Calu3 (cell line): Measurements from ENCODE around the gene CACNA2D1. TPM values are rescaled to one million over a fixed set of nuclear protein-coding genes. Genes with fewer than 3 reads are reported as not detected.

Experiments used
- BruUV-seq: library from RNA; stranded (reverse); fragments of 400-500 nt; replicated peaks from 2 replicates; lab custom pipeline; 2021; lab: Mats Ljungman, UMichigan
- CTCF ChIA-PET: fragments of 300-600 bp; sonication (Branson Sonifier 250); formaldehyde crosslinking; loops from one replicate; lab custom pipeline; 2022; ENCODE audit warnings: antibody characterized with exemption; lab: Charles Lee
- DNase-seq: peaks from one replicate; pipeline ENCODE4 v3.0.0; 2022
- H3K27ac Mint-ChIP-seq: one replicate; pipeline ENCODE4 v1.8.0; 2022; ENCODE audit warnings: mixed read lengths; ENCODE audit not compliant: unreplicated experiment
- H3K27me3 Mint-ChIP-seq: one replicate; pipeline ENCODE4 v1.8.0; 2022; ENCODE audit warnings: mixed read lengths; ENCODE audit not compliant: unreplicated experiment
- H3K36me3 Mint-ChIP-seq: one replicate; pipeline ENCODE4 v1.8.0; 2022; ENCODE audit warnings: mild to moderate bottlenecking, moderate library complexity, mixed read lengths; ENCODE audit not compliant: insufficient read depth, unreplicated experiment
- H3K4me1 Mint-ChIP-seq: one replicate; pipeline ENCODE4 v1.8.0; 2022; ENCODE audit warnings: mild to moderate bottlenecking, low read depth, mixed read lengths; ENCODE audit not compliant: unreplicated experiment
- H3K4me3 Mint-ChIP-seq: one replicate; pipeline ENCODE4 v1.8.0; 2022; ENCODE audit warnings: mild to moderate bottlenecking, low read depth, moderate library complexity, mixed read lengths; ENCODE audit not compliant: unreplicated experiment
- H3K9me3 Mint-ChIP-seq: one replicate; pipeline ENCODE4 v1.8.0; 2022; ENCODE audit warnings: low read depth, mixed read lengths; ENCODE audit not compliant: unreplicated experiment
- intact Hi-C: fragments of 100-400 bp; cut with micrococcal nuclease; formaldehyde crosslinking; loops from one replicate; pipeline ENCODE4 v1.10.0; 2022; ENCODE audit not compliant: unreplicated experiment
- total RNA-seq: library from RNA; stranded (reverse); gene quantifications from 2 replicates; pipeline ENCODE4 v1.2.3, GENCODE V29; 2022
- TF ChIP-seq, protein P1 (sequence below): fragments of 200-600 bp; IDR thresholded peaks from one replicate; pipeline ENCODE4 v1.8.0; 2022; ENCODE audit warnings: antibody characterized with exemption; ENCODE audit not compliant: unreplicated experiment

Gene CACNA2D1
- total RNA-seq, 1 experiment from 2014 or later, result 10.4 TPM

DNA sequence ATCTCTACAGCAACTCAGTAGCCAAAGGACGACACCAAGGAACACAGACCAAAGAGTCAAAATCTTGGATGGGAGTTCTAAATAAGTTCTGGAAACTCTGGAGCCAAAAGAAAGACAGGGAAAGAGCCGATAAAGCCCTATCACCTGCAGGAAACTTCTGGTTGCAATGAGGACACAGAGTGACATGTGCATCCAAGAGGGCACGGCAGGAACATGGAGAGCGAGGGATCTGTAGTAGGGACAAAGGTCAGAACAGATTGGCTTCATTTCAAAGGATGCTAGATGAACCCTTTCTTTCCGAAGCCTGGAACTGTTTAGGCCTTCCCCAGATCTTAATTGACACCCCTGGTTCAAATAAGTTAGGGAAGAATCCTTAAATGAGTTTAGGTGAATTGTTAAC is 39.5 kb downstream of the CACNA2D1 start:
- intact Hi-C loops, result no loop called here
- H3K4me3 Mint-ChIP-seq, result no peak overlapping the region
- no peaks in the 10 kb centered on the region for H3K27me3 Mint-ChIP-seq
- TF ChIP-seq, protein P1, sequence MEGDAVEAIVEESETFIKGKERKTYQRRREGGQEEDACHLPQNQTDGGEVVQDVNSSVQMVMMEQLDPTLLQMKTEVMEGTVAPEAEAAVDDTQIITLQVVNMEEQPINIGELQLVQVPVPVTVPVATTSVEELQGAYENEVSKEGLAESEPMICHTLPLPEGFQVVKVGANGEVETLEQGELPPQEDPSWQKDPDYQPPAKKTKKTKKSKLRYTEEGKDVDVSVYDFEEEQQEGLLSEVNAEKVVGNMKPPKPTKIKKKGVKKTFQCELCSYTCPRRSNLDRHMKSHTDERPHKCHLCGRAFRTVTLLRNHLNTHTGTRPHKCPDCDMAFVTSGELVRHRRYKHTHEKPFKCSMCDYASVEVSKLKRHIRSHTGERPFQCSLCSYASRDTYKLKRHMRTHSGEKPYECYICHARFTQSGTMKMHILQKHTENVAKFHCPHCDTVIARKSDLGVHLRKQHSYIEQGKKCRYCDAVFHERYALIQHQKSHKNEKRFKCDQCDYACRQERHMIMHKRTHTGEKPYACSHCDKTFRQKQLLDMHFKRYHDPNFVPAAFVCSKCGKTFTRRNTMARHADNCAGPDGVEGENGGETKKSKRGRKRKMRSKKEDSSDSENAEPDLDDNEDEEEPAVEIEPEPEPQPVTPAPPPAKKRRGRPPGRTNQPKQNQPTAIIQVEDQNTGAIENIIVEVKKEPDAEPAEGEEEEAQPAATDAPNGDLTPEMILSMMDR, result no peak
- no peak for DNase-seq
- no peak overlapping the region for H3K27ac Mint-ChIP-seq
- no TSS peak for BruUV-seq
- no peaks in the 10 kb centered on the region for H3K4me1 Mint-ChIP-seq
- H3K36me3 Mint-ChIP-seq, result no peaks in the 10 kb centered on the region
- CTCF ChIA-PET, result no interaction called here
- no peaks in the 10 kb centered on the region for H3K9me3 Mint-ChIP-seq

DNA sequence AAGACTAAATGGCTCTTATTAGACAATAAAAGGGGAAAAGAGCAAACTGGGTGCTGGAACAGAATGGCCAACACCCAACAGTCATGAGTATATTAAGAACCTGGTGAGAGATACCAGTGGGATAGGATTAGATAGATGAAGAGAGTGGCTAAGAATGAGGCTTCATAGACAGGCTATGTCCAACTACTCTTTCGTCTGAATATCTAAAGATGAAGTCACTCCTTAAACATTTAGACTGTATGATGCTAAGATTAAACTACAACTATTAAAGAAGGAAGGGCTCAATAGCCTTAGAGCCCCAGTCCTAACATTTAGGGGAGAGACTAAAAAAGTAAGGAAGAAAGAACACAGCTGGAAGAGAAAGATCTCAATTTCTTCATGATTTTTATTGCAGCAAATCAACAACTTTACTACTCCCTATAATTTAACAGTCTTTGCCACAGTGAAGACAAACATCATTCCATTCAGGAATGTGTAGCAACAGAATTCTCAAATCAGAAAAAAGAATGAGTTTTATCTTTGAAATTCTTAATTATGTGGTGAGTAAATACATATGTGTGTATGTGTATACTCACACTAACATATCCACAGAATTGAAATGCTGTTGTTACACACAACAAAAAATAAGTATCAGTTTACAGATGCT is 45.6 kb downstream of the CACNA2D1 start:
- no TSS peak for BruUV-seq
- H3K9me3 Mint-ChIP-seq, result no peaks in the 10 kb centered on the region
- intact Hi-C loops, result no loop called here
- H3K27ac Mint-ChIP-seq, result no peak overlapping the region
- no peaks in the 10 kb centered on the region for H3K4me1 Mint-ChIP-seq
- no peak overlapping the region for H3K4me3 Mint-ChIP-seq
- no peak for DNase-seq
- TF ChIP-seq, protein P1, result no peak
- CTCF ChIA-PET, result no interaction called here
- H3K36me3 Mint-ChIP-seq, result no peaks in the 10 kb centered on the region
- H3K27me3 Mint-ChIP-seq, result no peaks in the 10 kb centered on the region

DNA sequence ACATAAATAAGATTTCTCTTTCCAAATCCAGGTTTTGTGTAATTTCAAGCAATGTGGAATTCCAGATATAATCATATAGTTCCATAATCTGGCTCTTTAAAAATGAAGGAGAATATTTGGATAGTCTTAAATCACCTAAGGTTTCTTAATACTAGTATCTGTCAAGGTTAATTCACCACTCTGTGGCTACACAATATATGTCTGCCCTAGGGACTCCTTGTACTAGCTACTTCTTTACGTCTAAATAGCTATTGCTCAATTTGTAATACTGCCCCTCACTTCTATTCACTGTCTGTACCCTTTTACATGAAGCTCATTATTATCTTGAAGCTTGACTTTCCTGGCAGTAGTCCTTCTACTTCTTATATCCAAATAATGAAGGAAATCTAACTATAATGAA is 47.2 kb downstream of the CACNA2D1 start:
- CTCF ChIA-PET, result no interaction called here
- H3K9me3 Mint-ChIP-seq, result no peaks in the 10 kb centered on the region
- TF ChIP-seq, protein P1, result no peak
- H3K4me1 Mint-ChIP-seq, result no peaks in the 10 kb centered on the region
- no peak for DNase-seq
- no peak overlapping the region for H3K4me3 Mint-ChIP-seq
- intact Hi-C loops, result no loop called here
- no TSS peak for BruUV-seq
- no peak overlapping the region for H3K27ac Mint-ChIP-seq
- no peaks in the 10 kb centered on the region for H3K27me3 Mint-ChIP-seq
- H3K36me3 Mint-ChIP-seq, result no peaks in the 10 kb centered on the region

DNA sequence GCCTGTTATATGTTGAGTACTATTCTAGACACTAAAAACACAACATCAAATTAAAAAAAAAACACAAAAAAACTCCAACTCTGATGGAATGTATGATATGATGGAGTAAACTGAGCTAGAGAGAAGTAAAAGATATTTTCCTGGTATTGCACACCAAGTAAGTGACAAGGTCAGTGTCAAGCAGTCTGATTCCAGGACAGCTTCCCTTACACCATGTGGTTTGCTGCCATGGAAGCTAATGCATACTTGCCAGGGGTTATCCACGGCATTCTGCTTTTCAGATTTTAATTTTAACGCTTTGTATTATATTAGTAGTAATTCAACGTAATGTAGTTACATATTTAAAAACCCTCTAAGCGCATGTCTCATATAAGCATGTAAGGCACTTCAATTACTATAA is 48.4 kb downstream of the CACNA2D1 start:
- H3K9me3 Mint-ChIP-seq, result no peaks in the 10 kb centered on the region
- no peak for DNase-seq
- H3K27ac Mint-ChIP-seq, result no peak overlapping the region
- H3K4me3 Mint-ChIP-seq, result no peak overlapping the region
- no TSS peak for BruUV-seq
- no peaks in the 10 kb centered on the region for H3K27me3 Mint-ChIP-seq
- no peaks in the 10 kb centered on the region for H3K36me3 Mint-ChIP-seq
- intact Hi-C loops, result no loop called here
- CTCF ChIA-PET, result interaction anchor here (0.7 kb wide), 1 partner anchor 874 kb away, joined by 3 read pairs; no protein-coding TSS in a partner anchor
- TF ChIP-seq, protein P1, result no peak
- no peaks in the 10 kb centered on the region for H3K4me1 Mint-ChIP-seq
